NCI-H748 treated with DMSO at 0.1 percent for 48 hours (cell line): ENCODE results near the gene DGKQ.
"Not testable (repeated sequence)": the region's sequence is repeated elsewhere in the genome, so short reads cannot be mapped to it uniquely, and the experiment has no call there.

Source experiments
- DNase-seq: peaks from one replicate; lab custom pipeline; 2025; lab: John Stamatoyannopoulos, UW

Gene DGKQ

DNA sequence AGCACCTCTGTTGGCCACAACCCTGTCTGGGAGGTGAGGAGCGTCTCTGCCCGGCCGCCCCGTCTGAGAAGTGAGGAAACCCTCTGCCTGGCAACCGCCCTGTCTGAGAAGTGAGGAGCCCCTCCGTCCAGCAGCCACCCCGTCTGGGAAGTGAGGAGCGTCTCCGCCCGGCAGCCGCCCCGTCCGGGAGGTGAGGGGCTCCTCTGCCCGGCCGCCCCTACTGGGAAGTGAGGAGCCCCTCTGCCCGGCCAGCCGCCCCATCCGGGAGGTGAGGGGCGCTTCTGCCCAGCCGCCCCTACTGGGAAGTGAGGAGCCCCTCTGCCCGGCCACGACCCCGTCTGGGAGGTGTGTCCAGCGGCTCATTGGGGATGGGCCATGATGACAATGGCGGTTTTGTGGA lies 2.6 kb upstream of the DGKQ start:
- not testable (repeated sequence) for DNase-seq

DNA sequence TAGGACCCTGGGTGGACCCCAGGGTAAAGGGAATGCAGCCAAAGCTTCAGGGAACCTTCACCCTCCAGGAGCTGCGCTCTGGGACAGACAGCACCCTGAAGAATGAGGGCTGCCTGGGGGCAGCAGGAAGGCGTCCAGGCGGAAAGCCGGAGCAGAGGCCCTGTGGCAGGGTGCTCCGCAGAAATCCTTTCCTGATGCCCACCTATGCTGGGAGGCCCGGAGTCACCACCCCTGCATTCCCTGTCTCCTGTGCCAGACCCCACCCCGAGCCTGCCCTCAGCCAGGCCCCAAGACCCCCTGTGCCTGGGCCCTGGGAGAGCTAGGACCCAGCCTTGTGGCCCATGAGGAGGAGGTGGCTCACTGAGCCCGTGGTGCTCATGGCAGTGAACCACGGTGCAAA lies 1.3 kb upstream of the DGKQ start:
- DNase-seq, result no peak

GRCh38 chr4:972651-973424 lies 531 bp downstream of the DGKQ start:
- DNase-seq, result no peak

- no peak for DNase-seq
Observed at GRCh38 chr4:971666-972500, 1.5 kb downstream of the DGKQ start.

DNA sequence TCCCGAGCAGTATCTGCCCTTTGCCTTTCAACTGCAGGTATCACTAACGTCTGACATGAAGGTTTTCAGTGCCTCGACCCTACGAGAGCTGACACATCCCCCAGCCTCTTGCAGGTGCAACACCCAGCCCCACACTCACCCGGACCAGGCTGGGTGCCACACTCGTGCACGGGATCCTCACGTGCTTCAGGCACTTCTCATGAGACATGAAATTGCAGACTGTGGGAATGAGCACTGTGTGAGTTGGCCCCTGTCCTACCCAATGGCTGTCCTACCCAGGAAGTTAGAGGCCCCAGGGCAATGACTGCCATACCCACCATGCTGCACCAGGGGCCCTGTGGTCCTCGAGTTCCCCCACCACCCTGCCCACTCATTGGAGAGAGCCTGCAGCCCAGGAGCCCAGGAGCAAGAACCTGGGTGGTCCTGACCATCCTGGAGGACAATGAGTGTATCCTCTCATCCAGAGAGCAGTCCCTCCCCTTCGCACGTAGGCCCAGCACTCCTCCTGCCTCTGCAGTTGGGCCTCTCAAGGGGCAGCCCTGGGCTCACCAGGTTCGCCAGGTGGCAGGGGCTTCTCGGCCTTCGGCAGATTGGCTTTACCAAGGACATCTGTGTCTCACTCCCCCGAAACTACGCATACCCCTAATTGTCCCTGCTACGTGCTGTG lies 2.4 kb downstream of the DGKQ start:
- DNase-seq, result no peak

DNA sequence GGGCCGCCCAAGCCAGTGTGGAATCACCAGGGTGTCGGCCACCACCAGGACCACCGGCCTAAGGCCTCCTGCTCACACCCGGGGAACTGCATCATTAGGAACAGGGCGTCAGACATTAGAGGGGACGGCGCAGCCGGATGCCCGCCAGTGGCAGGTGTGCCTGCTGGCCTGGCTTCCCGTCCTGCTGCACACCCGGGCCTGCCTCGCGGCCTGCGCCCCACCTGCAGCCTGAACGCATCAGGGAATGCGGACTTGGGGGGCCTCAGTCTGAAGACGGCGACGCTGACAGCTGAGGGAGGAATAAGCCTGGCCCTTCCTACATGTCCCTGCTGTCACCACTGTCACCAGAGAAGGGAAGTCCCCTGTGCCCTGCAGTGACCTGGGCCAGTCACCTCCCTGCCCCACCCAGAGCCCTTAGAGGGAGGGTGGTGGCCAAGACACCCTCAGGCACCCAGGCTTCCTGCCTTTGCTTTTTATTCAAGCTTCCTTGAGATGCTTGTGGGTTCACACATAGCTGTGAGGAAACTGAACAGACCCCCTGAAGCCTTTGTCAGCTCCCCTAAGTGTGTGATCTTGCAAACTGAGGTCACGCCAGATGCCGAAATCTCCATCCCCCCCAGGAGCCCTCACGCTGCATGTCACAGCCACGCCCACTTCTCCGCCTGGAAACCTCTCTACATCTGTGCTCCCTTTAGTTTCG lies 3.2 kb downstream of the DGKQ start:
- DNase-seq, result no peak

GRCh38 chr4:968621-969394 lies 4.6 kb downstream of the DGKQ start:
- no peak for DNase-seq

DNA sequence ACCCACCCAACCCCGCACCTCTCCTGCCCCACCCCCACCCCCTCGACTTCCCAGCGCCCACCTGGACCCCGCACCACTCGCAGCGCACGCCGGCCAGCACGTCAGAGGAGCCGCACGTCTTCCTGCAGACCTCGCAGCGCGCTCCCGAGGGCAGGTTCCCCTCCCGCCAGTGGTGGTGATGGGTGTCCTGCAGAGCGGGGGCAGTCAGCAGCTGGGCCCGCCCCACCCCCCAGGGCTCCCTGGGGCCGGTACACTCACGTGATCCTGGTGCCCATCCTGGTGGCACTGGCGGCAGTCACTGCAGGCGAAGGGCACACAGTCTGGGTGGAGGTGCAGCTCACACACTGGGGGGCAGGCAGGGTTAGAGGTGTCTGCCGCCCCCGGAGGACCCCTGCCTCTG lies 5.1 kb downstream of the DGKQ start:
- DNase-seq, result no peak

- DNase-seq, result no peak
Observed at GRCh38 chr4:967113-968104, 6.0 kb downstream of the DGKQ start.

- DNase-seq, result no peak
Observed at GRCh38 chr4:966266-967112, 6.9 kb downstream of the DGKQ start.

DNA sequence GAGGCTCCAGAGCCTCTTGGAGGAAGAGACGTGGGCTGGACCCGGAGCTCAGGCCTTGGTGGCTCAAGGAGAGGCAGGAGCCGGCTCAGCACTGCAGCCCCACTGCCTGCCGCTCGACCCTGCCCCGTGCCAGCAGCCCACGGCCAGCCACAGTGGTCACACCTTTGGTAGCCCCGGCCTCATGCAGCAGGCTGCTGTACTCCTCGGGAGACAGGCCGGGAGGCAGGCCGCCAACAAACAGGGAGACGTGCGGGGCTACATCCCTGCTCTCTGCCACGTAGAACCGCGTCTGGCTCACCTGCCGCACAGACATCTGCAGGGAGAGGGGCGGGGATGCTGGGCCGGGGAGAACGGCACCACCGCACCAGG lies 7.6 kb downstream of the DGKQ start:
- DNase-seq, result no peak

DNA sequence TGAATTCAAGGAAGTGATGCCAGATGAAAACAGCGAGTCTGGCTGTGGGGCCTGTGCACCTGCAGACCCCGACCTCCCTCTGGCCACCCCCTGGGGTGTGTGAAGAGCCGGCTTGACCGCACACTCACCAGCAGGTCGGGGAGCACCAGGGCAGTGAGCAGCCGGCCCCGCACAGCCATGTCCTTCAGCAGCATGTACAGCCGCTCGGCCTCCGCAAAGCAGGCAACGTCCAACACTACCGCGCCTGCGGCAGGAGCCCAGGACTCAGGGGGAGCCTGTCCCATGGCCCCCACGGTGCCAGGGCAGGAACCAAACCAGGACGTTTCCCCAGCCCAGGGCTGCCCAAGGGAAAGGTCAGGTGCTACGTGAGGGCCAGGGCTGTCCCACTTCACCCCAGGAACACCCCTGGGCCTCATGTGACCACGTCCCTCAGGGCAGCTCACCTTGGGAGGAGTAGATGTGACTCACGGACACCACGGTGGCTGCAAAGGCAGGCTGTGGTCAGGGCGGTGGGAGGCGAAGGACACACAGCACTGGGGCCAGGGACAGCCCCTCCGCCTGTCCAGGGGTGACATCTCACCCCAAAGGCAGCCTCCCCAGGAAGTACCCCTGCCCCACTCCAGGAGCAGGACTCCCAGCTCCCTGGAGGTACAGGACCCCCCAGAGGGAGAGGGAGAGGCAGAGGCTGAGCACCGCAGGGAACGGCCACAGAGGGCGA lies 8.2 kb downstream of the DGKQ start:
- DNase-seq, result no peak

- no peak for DNase-seq
Observed at GRCh38 chr4:964346-965025, 8.9 kb downstream of the DGKQ start.

DNA sequence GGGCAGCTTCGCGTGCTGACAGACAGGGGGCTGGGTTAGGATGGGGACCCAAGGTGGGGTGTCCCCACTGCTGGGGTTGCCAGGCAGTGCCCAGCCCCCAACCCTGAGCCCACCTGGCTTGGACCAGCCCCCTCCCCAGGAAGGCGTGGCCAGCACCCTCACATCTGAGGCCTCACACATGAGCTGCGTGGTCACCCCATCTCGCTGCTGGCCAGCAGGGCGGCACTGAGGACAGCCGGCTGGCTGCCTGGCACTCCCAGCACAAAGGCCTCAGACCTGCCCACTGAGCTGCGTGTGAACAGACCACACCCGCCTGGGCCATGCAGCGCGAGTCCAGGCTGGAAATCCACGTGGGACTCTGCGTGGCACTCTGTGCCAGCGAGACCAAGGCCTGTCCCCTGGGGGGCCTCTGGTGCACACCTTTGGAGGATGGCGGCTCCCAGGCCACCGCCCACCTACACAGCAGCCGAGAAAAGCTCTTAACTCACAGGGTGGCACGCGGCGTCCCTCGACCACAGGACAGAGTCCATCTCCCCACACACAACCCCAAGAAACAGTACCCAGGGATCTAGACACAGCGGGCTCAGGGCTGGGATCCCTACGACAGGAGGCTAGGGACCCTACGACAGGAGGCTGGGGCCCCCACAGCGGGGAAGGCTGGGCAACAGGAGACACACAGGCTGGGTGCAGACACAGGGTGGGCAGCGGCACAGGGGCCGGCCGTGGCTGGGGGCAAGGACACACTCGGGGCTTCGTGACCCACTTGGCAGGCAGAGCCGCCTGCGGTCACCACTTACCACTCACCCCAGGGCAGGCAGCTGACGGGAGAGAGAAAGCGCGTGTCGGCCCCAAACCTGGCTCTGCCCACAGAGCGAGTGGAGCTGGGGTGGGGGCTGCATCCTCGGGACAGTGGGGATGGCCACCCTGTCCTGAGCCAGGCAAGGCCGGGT lies 9.8 kb downstream of the DGKQ start:
- DNase-seq, result no peak

DNA sequence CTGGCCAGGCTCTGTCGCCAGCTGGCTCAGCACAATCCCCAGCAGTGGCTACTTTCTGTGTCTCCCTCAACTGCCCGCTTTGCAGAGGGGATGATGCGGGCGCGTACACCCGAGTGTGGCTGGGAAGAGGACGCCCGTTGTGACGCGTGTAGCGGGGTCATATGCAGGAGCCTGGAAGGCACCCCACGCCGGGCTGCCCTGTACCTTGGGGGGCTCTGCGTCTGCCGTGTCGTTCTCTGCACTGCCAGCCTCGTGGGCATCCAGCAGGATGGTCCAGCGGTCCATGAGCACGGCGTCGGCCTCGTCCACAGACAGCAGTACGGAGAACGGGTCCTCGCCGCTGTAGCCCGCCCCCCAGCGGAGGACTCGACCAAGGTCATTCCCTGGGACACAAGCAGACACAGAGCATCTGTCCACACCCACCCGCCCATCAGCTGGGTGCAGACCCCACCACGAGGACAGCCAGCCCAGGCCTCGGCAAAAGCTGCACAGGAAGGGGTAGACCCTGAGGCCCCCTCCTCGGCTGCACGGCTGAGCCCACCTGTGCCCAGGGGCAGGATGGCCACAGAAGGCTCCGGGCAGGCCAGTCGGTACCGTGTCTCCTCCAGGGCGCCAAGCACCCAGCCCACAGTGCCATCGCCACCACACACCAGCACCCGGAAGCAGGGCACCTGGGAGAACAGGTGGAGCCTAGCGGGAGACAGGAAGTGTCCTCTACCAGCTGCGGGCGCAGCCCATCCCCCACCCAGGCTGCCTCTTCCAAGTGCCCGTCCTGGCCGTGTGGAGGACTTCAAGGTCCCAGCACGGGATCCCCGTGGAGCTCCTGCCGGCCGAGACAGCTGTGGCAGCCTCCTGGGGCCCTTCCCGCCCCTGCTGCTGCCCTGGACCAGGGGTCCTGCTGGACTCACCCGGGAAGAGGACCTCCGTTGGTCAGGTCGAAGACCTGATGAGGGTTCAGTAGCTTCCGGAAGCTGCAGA lies 10.8 kb downstream of the DGKQ start:
- DNase-seq, result no peak
